Inflammatory macrophage treated with lipopolysaccharide for 4 hours (primary cell): ENCODE measurements around the gene ZNF511.

Experiments used
- DNase-seq: peaks from one replicate; pipeline ENCODE4 v3.0.0-alpha.2; 2020

Gene ZNF511

GRCh38 chr10:133293810-133294119 lies 14.9 kb upstream of the ZNF511 start:
- DNase-seq = no peak

GRCh38 chr10:133294189-133294588 lies 14.5 kb upstream of the ZNF511 start:
- peak; percentile 91 for DNase-seq

GRCh38 chr10:133295426-133296320 lies 13.0 kb upstream of the ZNF511 start:
- DNase-seq = peak; percentile 20

GRCh38 chr10:133297504-133297903 lies 11.2 kb upstream of the ZNF511 start:
- no peak for DNase-seq

GRCh38 chr10:133298466-133298865 lies 10.2 kb upstream of the ZNF511 start:
- DNase-seq = no peak

GRCh38 chr10:133299224-133299623 lies 9.5 kb upstream of the ZNF511 start:
- DNase-seq = no peak

- DNase-seq = no peak
Observed at GRCh38 chr10:133299738-133300137, 9.0 kb upstream of the ZNF511 start.

- no peak for DNase-seq
Observed at GRCh38 chr10:133302230-133302629, 6.5 kb upstream of the ZNF511 start.

GRCh38 chr10:133303206-133303605 lies 5.5 kb upstream of the ZNF511 start:
- DNase-seq = no peak

GRCh38 chr10:133306097-133306476 lies 2.6 kb upstream of the ZNF511 start:
- no peak for DNase-seq

GRCh38 chr10:133306941-133307379 lies 1.8 kb upstream of the ZNF511 start:
- DNase-seq = no peak

- peak; percentile 62 for DNase-seq
Observed at GRCh38 chr10:133307776-133308420, 816 bp upstream of the ZNF511 start.

GRCh38 chr10:133309100-133309719 lies 496 bp downstream of the ZNF511 start:
- peak; percentile 92 for DNase-seq

GRCh38 chr10:133309720-133310398 lies 1.1 kb downstream of the ZNF511 start:
- DNase-seq = no peak

GRCh38 chr10:133310399-133310755 lies 1.7 kb downstream of the ZNF511 start:
- no peak for DNase-seq

GRCh38 chr10:133310789-133311188 lies 2.1 kb downstream of the ZNF511 start:
- DNase-seq = no peak

GRCh38 chr10:133311570-133311969 lies 2.9 kb downstream of the ZNF511 start:
- DNase-seq = no peak

GRCh38 chr10:133312016-133312768 lies 3.5 kb downstream of the ZNF511 start:
- DNase-seq = no peak

- no peak for DNase-seq
Observed at GRCh38 chr10:133312769-133313145, 4.0 kb downstream of the ZNF511 start.

GRCh38 chr10:133313192-133313591 lies 4.5 kb downstream of the ZNF511 start:
- DNase-seq = no peak

GRCh38 chr10:133314911-133315310 lies 6.2 kb downstream of the ZNF511 start:
- no peak for DNase-seq

- DNase-seq = no peak
Observed at GRCh38 chr10:133315847-133316246, 7.1 kb downstream of the ZNF511 start.

GRCh38 chr10:133316266-133316665 lies 7.6 kb downstream of the ZNF511 start:
- no peak for DNase-seq
